NCI-H128 (cell line): ENCODE results near the gene RSPH6A.
"Not testable (repeated sequence)": the region's sequence is repeated elsewhere in the genome, so short reads cannot be mapped to it uniquely, and the experiment has no call there.

Experiments used
- DNase-seq: peaks from one replicate; lab custom pipeline; 2025; ENCODE audit not compliant: unreplicated experiment; lab: John Stamatoyannopoulos, UW

The RSPH6A gene

DNA sequence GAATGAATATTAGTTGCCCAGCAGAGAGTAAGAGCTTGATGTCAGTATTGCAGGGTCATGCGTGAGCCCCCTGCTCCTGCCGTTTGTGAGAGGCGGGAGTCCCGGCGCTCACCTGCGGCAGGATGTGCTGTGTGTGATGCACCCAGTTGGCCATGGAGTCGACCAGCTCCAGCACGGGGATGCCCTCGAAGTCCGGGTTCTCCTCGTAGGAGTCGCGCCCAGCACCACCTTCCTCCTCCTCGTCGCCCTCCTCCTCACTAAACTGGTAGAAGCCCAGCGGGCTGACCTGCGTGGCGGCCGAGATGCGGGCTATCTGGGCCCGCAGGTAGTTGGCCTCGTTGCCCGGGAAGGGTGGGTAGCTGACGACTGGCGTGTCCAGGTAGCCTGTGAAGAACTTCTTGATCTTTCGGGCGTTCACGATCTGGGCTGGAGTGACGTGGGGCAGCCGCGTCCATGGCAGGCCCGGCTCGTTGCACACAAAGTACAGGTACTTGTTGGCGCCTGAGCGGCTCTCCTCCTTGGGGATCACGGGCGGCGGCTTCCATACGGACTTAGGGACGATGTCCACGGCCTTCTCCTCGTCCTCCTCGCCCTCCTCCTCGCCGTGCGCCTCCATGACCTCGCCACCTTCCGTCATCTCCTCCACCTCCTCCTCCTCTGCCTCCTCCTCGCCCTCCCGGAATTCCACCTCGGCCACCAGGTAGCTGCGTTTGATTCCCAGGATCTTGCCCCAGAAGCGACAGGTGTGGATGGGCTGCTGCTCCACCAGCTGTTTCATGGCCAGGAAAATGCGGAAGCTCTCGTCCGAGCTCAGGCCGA, 10.8 kb downstream of the RSPH6A start:
- no peak for DNase-seq

DNA sequence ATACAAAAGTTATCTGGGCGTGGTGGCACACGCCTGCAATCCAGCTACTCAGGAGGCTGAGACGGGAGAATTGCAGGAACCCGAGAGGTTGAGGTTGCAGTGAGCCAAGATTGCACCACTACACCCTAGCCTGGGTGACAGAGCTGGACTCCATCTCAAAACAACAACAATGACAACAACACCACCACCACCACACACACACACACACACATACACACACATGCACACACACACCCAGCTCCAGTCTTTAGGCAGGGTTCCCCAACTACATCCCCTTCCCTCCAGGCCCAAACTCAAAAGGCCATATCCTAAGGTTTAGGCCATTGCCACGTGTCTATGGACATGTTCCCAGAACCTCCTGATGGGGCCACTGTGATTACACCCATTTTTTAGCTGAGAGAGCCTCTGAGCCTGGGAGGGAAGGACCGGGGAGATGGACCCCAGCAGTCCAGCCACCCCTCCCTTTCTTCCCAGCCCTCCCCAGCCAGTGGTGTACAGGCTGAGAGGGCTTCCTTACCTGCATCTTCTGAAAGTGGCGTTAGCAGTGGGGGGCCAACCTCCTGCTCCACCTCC, 13.4 kb downstream of the RSPH6A start:
- no peak for DNase-seq

DNA sequence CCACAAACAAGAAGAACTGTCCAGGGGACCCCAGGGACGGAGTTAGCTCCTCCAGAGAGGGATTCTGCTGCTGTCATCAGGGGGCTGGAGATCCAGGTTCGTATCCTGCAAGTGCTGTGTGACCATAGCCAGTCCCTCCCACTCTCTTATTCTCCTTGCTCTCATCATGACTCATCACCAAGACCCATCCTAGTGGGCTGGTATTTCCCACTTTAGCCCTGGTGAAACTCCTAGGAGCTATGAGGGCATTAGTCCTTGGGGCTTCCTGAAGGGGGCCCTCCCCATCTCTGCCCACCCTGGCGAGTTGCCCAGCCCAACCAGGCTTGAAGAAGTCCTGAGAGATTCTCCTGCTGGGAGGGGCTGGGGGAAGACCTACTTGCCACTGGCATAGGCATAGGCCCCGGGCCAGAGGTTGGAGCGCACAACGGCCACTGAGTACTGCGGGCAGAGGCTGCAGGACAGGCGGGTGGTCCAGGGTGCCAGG, 15.0 kb downstream of the RSPH6A start:
- no peak for DNase-seq

DNA sequence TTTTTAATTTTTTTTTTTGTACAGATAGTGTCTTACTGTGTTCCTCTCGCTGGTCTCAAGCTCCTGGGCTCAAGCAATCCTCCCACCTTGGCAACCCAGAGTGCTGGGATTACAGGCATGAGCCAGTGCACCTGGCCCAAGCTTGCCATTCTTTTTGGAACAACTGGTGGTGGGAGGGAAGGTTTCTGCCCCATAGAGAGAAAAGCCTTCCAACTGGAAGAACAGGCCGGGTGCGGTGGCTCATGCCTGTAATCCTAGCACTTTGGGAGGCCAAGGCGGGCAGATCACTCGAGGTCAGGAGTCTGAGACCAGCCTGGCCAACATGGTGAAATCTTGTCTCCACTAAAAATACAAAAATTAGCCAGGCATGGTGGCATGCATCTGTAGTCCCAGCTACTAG, 15.6 kb downstream of the RSPH6A start:
- DNase-seq = not testable (repeated sequence)

DNA sequence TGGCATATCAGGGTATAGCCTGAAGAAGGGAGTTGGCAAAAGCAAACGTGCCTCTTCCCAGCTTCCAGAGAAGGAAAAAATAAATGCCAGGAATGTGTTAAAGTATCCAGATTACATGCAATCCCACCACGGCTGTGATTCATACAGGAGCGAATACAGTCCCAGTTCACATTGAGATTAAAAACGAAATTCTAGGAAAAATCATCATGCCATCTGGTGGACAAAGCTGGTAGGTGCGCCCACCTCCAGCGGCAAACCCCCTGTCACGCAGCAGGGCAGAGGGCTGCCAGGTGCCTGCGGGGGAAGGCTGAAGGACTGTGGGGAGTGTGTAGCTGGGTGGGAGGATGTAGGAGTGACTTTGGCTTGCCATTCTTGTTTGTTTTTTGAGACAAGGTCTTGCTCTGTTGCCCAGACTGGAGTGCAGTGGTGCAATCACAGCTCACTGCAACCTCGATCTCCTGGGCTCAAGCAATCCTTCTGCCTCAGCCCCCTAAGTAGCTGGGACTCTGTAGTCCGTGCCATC, 16.1 kb downstream of the RSPH6A start:
- DNase-seq = peak; percentile 53

DNA sequence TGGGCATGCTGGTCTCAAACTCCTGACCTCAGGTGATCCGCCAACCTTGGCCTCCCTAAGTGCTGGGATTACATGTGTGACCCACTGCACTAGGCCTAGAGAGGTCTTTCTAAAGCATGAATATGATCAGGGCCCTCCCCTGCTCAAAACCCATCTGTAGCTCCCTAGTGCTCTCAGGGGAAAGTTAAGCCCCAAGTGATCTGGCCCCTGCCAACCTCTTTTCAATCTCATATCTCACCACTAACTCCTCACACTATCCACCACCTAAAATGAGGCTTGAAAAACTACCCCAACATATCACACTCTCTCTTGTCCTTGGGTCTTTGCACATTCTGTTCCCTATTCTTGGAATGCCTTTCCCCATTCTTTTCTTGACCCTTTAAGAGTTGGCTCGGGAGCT, 20.5 kb downstream of the RSPH6A start:
- no peak for DNase-seq

DNA sequence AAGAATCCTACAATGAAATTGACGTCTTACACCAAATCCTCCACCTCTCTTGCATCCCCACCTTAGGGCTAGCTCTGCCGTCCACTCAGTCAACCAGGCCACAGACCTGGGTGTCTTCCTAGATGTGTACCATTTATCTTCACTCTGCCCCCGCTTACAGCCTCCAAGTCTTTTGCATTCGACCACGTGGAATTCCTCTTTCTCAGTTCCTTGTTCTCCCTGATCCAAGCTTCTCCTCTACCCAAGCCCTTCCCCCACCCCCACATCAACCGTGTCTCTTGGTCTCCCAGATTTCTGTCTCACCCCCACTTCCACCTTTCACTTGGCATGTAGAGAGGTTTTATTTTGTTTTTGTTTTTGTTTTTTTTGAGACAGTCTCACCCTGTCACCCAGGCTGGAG, 21.2 kb downstream of the RSPH6A start:
- DNase-seq = no peak

DNA sequence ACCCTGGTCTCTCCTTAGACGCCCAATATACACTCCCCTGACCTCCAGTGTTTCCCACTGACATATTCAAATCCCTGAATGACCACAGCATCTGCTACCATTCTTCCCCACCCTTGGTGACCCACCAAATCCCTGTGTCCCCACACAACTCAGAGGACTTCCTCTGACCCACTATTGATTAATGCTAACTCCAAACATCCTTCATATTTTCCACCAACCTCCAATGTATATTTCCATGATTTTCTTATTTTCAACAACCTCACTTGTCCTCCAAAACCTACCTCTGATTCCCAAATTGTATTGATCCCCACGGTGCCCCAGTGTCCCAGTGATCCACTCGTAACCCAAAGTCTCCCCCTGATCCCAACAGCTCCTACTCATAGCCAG, 21.9 kb downstream of the RSPH6A start:
- no peak for DNase-seq

DNA sequence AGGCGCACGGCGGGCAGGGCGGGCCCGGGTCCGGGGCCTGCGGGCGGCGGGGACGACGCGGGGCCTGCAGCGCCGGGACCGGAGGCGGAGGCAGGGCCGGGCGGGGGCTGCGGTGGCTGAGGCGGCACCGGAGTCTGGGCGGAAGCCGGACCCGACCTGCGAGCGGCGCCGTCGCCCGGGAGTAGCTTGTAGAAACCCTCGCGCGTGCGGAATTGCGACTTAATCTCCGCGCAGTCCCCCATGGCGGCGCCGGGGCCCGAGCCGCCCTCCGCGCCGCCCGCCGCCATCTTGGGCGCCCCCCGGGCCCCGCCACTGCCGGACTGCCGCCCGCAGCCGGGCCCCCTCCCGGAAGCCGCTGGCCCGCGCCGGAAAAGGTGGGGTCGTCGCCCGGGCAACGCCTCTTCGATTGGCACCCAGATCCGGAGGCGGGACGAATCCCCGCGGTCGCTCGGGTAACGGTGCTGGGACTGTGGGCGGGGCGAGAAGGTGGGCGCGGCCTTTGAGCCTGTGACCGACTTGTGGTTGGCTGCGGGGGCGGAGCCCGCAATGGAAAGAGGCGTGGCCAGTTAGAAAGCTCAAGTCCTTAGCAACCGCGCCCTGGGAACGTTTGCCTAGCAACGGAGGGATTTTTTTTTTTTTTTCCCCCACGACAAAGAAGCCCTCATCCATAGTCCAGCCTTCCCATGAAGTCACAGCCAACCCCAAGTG, 22.5 kb downstream of the RSPH6A start, which contains the start of gene DMWD:
Gene DMWD (minus strand): TSS at position 376 of the 708 bp plus-strand sequence. CDS start 89 bp downstream, at position 287.
- peak; percentile 98 for DNase-seq

DNA sequence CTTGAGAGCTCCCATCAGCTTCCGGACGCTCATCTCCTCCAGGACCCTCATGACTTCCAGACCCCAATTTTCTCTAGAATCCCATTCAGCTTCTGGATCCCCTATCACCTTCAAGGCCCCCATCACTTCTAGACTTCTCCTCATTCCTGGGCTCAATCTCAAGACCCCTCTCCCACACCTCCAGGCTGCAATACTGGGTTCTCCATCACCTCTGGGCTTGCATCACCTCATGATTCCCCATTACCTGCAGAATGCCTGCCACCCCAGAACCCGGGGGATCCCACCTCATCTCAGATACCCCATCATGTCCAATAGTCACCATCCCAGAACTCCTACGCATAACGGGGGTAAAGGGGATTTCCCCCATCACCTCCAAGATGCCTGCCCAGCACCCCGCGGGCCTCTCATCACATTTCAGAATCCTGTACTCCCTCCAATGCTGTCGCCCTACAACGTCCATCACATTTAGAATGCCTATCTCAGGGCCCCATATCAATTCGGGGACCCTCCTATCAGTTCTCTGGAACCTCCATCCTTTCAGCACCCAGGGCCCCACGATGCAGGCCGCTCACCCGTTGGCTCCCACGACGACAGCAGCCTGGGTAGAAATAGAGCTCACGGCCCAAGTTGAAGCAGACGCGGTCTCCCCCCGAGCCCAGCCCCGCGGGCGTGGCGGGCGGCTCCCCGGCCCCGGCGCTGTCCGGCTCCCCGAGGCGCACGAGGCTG, 23.2 kb downstream of the RSPH6A start:
- DNase-seq = no peak

DNA sequence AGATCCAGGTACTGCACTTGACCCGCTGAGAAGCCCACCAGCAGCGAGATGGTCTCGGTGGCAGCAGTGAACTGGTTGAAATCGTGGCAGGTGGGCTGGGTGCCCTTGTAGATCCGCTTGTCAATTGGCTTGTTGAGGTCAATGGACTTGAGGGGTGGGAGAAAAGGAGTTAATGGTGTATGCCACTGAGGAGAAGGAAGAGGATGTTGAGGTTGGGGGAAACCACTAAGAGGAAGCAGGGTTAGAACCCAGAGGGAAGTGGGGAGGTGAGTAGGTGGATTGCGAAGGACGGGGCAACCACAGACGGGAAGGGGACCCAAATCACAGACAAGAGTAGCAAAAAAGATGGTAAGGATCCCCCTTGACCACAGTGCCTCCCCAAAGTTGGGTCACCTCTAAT, 24.2 kb downstream of the RSPH6A start:
- DNase-seq = no peak

DNA sequence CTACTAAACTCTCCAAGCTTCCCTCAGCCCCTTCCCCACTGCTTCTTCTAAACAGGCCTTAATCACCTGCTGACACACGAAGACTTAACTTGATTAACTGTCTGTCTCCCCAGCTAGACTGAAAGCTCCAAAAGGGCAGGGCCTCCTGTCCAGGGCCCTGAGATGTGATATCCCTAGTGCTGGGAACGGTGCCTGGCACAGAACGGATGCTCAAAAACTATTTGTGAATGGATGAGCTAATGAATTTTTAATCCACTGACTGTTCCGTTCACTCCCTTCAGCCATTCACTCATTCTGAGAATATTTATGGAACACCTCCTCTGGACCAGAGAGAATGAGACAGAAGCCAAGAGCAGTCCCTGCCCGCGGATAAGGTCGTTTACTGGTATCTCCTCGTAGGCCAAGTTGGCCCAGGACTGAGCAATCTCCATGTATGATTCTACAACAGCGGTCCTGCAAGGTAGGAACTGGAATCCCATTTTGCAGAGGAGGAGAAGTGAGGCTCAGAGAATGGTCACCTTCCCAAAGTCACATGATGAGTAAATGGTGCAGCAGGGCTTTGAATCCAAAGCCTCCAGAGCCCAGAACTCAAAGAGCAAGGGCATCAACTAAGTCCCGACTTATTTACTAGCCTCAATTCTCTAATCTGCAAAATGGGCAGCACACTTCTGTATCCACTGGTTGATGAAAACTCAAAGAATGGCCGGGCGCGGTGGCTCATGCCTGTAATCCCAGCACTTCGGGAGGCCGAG, 25.9 kb downstream of the RSPH6A start:
- DNase-seq = no peak

DNA sequence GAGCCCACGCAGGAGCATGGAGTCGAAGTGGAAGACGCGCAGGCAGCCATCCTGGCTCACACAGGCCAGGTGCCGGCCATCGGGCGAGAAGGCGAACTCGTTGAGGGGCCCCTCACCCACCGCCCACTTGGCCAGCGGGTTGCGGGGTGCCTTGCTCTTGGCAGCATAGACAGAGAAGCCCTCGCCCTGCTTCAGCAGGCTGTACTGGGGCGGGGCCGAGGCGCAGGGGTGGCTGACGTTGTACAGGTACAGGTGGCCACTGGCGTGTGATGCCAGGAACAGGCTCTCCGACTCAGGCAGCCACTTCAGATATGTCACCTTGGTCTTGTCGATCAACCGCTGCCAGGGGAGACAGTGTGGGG, 28.6 kb downstream of the RSPH6A start:
- DNase-seq = no peak

DNA sequence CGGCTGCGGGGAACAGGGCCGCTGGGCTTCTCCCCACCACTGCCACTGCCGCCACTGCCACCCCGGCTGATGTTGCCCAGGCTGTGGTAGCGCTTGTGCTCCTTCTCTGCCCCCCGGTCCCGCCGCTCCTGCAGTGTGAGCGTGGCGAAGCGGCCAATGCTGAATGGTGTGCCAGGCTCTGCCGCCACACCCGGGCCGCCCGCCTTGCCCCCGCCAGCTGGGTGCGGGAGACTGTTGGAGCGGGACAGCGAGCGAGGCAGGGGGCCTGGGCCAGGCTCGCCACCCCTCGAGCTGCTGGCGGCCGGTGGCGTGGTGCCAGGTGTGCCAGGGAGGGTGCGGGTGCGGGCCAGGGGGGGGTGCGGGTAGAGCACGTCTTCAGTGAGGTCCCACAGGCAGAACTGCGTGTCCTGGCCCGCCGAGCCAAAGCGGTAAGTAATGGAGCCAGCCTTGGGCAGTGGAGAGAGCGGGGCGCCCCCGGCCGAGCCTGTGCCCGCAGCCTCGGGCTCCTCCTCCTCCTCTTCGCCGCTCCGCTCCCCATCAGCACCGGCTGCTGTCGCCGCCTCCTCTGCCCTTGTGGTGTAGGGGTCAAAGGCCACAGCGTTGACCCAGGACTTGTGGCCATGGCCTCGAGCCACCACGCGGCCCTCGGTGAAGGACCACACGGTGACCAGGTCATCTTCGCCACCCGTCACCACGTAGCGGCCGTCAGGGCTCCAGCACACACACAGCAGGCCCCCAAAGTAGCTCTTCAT, 29.2 kb downstream of the RSPH6A start:
- no peak for DNase-seq

DNA sequence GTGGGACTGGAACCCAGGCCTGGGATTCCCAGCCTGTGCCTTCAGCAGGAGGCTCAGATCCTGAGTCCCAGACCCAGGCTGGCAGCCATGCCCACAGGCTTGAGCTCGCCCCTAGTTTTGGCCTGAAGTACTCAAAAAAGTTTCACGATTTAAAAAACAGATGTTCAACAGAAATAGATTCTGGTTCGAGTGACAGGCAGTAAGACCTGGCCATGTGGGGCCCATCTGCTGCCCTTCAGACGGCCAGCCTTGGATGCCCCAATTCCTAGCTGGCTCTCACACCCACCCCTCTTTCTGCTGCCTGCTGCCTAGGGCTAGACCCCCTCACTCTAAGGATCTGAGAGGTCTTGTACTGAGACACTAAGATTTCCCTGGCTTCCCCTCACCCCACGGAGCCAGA, 30.0 kb downstream of the RSPH6A start:
- no peak for DNase-seq

DNA sequence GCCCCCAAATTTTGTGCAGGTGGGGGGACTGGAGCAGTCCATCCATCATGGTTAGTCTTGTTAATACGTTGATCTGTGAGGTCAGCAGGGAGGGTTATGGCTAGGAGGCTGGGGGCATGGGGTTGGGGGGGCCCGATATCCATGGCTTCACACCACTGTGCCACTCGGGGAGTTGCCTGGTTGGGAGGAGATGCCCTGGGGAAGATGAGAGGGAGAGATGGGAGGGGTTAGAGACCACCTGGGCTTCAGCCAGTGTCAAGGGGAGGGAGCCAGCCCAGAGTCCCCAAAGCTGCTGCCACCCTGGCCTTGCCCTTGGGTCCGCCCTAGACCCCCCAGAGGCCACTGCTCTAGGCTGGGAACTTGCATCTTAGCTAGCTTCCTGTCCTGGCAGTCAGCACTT, 31.0 kb downstream of the RSPH6A start:
- no peak for DNase-seq

DNA sequence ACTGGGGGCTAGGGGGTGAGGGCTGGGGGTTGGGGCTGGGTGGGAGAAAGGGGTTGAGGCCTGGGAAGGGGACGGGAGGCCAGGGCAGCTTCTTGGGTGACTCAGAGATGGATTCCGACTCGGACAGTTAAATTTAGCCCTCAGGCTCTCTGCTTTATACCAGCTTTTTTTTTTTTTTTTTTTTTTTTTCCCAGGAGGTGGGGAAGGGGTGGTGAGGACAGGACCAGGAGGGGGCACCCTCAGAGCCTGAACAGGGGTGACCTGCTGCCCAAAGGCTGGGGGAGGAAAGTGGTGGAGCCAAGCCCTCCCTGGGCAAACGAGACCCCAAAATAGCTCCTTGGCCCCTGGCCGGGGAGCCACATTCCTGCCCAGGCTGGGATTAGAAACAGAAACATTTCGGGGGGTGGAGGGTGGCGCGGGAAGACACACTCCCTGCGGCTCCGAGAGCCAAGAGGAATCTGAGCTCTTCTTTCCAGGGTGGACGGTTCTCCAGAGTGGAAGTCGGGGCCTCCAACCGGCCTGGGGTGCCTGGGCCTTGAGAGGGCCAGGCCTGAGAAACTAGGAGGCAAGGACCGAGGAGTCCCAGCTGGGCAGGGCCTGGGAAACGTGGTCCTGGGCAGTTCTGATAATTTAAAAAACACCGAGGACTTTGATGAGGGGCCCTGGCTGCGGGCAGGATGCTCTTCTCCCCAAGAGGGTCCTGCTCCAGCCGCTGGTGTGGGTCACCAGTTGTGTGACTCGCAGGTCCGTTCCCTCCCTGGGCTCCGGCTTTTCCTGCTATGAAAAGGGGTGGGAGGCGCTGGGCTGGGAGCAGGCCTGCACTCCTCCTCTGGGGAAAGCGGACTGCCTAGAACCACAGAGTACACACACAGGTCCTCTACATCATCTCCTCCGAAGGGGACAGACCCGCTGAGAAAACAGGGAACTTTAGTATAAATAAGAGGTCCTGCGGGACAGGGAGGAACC, 32.0 kb downstream of the RSPH6A start:
- DNase-seq = no peak

DNA sequence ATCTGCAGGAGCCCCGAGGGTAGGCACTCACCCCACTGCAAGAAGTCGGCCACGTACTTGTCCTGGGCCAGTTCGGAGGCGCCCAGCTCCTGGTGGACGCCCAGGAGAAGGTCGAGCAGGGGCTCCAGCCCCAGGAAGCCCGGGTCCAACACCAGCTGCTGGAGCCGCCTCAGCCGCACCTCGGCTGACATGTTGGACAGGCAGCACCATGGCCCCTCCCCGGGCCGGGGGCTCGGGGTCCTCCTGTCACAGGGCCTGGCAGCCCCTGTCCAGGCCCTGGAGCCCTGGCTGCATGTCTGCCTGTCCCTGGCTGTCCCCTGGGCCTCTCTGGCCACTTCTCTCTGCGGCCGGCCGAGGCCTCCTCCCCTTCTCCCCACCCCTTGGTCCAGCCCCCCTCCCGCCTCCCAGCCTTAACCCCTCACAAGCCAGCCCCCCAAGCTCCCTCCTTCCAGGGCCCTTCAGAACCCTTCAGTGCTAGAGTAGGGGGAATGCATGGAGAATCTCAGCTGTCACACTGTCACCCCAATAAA, 32.9 kb downstream of the RSPH6A start, which contains the start of gene DMPK:
Gene DMPK (minus strand): TSS at position 329 of the 530 bp plus-strand sequence. CDS start 138 bp downstream, at position 191.
- DNase-seq = no peak
